T-helper 2 cell treated with Interferon-gamma antibody and Interleukin-4, amounts not matched to agents 5 μg/mL and 100 μg/mL, for 36 hours (primary cell): ENCODE results near the gene RLN3.
"Not testable (repeated sequence)": the region's sequence is repeated elsewhere in the genome, so short reads cannot be mapped to it uniquely, and the experiment has no call there.

Experiments used
- DNase-seq: peaks from one replicate; pipeline ENCODE4 v3.0.0; 2021; ENCODE audit warnings: low spot score
- H3K27ac Mint-ChIP-seq: one replicate; pipeline ENCODE4 v1.8.0; 2021; ENCODE audit warnings: mild to moderate bottlenecking, mixed read lengths
- H3K27me3 Mint-ChIP-seq: one replicate; pipeline ENCODE4 v1.8.0; 2021; ENCODE audit warnings: low read depth, mixed read lengths
- H3K36me3 Mint-ChIP-seq: one replicate; pipeline ENCODE4 v1.8.0; 2021; ENCODE audit warnings: low read depth, mixed read lengths
- H3K4me1 Mint-ChIP-seq: one replicate; pipeline ENCODE4 v1.8.0; 2021; ENCODE audit warnings: low read depth, mixed read lengths
- H3K4me3 Mint-ChIP-seq: one replicate; pipeline ENCODE4 v1.8.0; 2022; ENCODE audit warnings: mild to moderate bottlenecking, moderate library complexity, mixed read lengths
- H3K9me3 Mint-ChIP-seq: one replicate; pipeline ENCODE4 v1.8.0; 2021; ENCODE audit warnings: mixed read lengths

The RLN3 gene

GRCh38 chr19:14022469-14022868 lies 5.5 kb upstream of the RLN3 start:
- Mint-ChIP-seq H3K4me3 (no peak overlapping the region), H3K27me3 (no peaks in the 10 kb centered on the region), H3K4me1 (peaks cover 6% of the 10 kb centered on the region), H3K36me3 (no peaks in the 10 kb centered on the region), H3K27ac (no peak overlapping the region), H3K9me3 (no peaks in the 10 kb centered on the region)
- no peak for DNase-seq

- Mint-ChIP-seq H3K36me3 (no peaks in the 10 kb centered on the region), H3K27me3 (no peaks in the 10 kb centered on the region), H3K4me1 (peaks cover 6% of the 10 kb centered on the region), H3K4me3 (no peak overlapping the region), H3K27ac (peak overlapping the region; percentile 42), H3K9me3 (no peaks in the 10 kb centered on the region)
- DNase-seq = no peak
Measured at GRCh38 chr19:14023404-14024235, 4.3 kb upstream of the RLN3 start.

GRCh38 chr19:14026652-14027192 lies 1.2 kb upstream of the RLN3 start:
- H3K36me3 Mint-ChIP-seq, DNase-seq, H3K4me3 Mint-ChIP-seq, H3K9me3 Mint-ChIP-seq, H3K4me1 Mint-ChIP-seq, H3K27me3 Mint-ChIP-seq, H3K27ac Mint-ChIP-seq: not testable (repeated sequence)

GRCh38 chr19:14028901-14029300 lies 953 bp downstream of the RLN3 start:
- Mint-ChIP-seq H3K4me1 (peaks cover 8% of the 10 kb centered on the region), H3K27ac (no peak overlapping the region), H3K9me3 (no peaks in the 10 kb centered on the region), H3K4me3 (no peak overlapping the region), H3K36me3 (peaks cover 7% of the 10 kb centered on the region), H3K27me3 (no peaks in the 10 kb centered on the region)
- no peak for DNase-seq

GRCh38 chr19:14030997-14031718 lies 3.2 kb downstream of the RLN3 start:
- no peaks in the 10 kb centered on the region for H3K9me3 Mint-ChIP-seq
- no peak for DNase-seq
- H3K27me3 Mint-ChIP-seq = no peaks in the 10 kb centered on the region
- H3K4me3 Mint-ChIP-seq = peak overlapping the region; percentile 93
- peaks cover 15% of the 10 kb centered on the region for H3K36me3 Mint-ChIP-seq
- peaks cover 10% of the 10 kb centered on the region for H3K4me1 Mint-ChIP-seq
- peak overlapping the region; percentile 93 for H3K27ac Mint-ChIP-seq

GRCh38 chr19:14031719-14032480 lies 4.0 kb downstream of the RLN3 start, which contains the start of gene IL27RA:
Gene IL27RA, plus strand, starts transcription at chr19:14031762. Its CDS starts 111 bp downstream, at chr19:14031873.
- peaks cover 17% of the 10 kb centered on the region for H3K36me3 Mint-ChIP-seq
- H3K27ac Mint-ChIP-seq = peak within 1 kb of the TSS; percentile 94
- no peaks in the 10 kb centered on the region for H3K9me3 Mint-ChIP-seq
- peak; percentile 77 for DNase-seq
- H3K27me3 Mint-ChIP-seq = no peaks in the 10 kb centered on the region
- peak within 1 kb of the TSS; percentile 93 for H3K4me3 Mint-ChIP-seq
- peaks cover 10% of the 10 kb centered on the region for H3K4me1 Mint-ChIP-seq

GRCh38 chr19:14033946-14034345 lies 6.0 kb downstream of the RLN3 start:
- Mint-ChIP-seq H3K9me3 (no peaks in the 10 kb centered on the region), H3K4me3 (peak overlapping the region; percentile 72), H3K27ac (peak overlapping the region; percentile 76), H3K36me3 (peaks cover 31% of the 10 kb centered on the region), H3K4me1 (peaks cover 13% of the 10 kb centered on the region), H3K27me3 (no peaks in the 10 kb centered on the region)
- no peak for DNase-seq

GRCh38 chr19:14035159-14035558 lies 7.2 kb downstream of the RLN3 start:
- Mint-ChIP-seq H3K36me3 (peaks cover 40% of the 10 kb centered on the region), H3K4me1 (peaks cover 13% of the 10 kb centered on the region)
- H3K27me3 Mint-ChIP-seq, DNase-seq, H3K9me3 Mint-ChIP-seq, H3K27ac Mint-ChIP-seq, H3K4me3 Mint-ChIP-seq: not testable (repeated sequence)

- Mint-ChIP-seq H3K4me1 (peaks cover 13% of the 10 kb centered on the region), H3K27ac (no peak overlapping the region), H3K36me3 (peaks cover 40% of the 10 kb centered on the region), H3K4me3 (no peak overlapping the region), H3K27me3 (no peaks in the 10 kb centered on the region), H3K9me3 (no peaks in the 10 kb centered on the region)
- DNase-seq = no peak
Measured at GRCh38 chr19:14035706-14036105, 7.8 kb downstream of the RLN3 start.

GRCh38 chr19:14039181-14039580 lies 11.2 kb downstream of the RLN3 start:
- DNase-seq = no peak
- peaks cover 6% of the 10 kb centered on the region for H3K4me1 Mint-ChIP-seq
- no peaks in the 10 kb centered on the region for H3K9me3 Mint-ChIP-seq
- H3K36me3 Mint-ChIP-seq = peaks cover 47% of the 10 kb centered on the region
- no peak overlapping the region for H3K4me3 Mint-ChIP-seq
- no peak overlapping the region for H3K27ac Mint-ChIP-seq
- no peaks in the 10 kb centered on the region for H3K27me3 Mint-ChIP-seq

- not testable (repeated sequence) for H3K4me1 Mint-ChIP-seq, H3K27me3 Mint-ChIP-seq, H3K9me3 Mint-ChIP-seq, H3K4me3 Mint-ChIP-seq
- H3K27ac Mint-ChIP-seq = peak overlapping the region; percentile 77
- peak; percentile 16 for DNase-seq
- peaks cover 51% of the 10 kb centered on the region for H3K36me3 Mint-ChIP-seq
Measured at GRCh38 chr19:14042659-14043608, 15.0 kb downstream of the RLN3 start.

- not testable (repeated sequence) for H3K27me3 Mint-ChIP-seq, H3K27ac Mint-ChIP-seq, H3K4me3 Mint-ChIP-seq
Measured at GRCh38 chr19:14047866-14048265, 19.9 kb downstream of the RLN3 start.

More at GRCh38 chr19:14047866-14048265, 19.9 kb downstream of the RLN3 start:
- not testable (repeated sequence) for H3K4me1 Mint-ChIP-seq, H3K9me3 Mint-ChIP-seq, DNase-seq
- peaks cover 61% of the 10 kb centered on the region for H3K36me3 Mint-ChIP-seq
